Spleen (tissue), 11 donors: Measurements from ENCODE around the gene MACROD2. TPM values are rescaled to one million over a fixed set of nuclear protein-coding genes. Genes with fewer than 3 reads are reported as not detected.

Source experiments
- DNase-seq: peaks from one replicate; pipeline ENCODE4 v3.0.0-alpha.2; 2020
- H3K27ac ChIP-seq, 8 donors: fragments of 200-600 bp; sonication (generic) in 7 of 8; 1 replicate in 4 of 8; 2 replicates in 4 of 8; pipeline versions ENCODE4 v1.5.0 to v1.8.0; 2016 to 2021; ENCODE audit warnings: inconsistent platforms in 4 of 8, mild to moderate bottlenecking in 4 of 8, moderate library complexity in 1 of 8
- H3K27me3 ChIP-seq, 7 donors: fragments of 200-600 bp; sonication (generic) in 6 of 7; replicated peaks in 1 of 7; 1 replicate in 4 of 7; 2 replicates in 3 of 7; pipeline versions ENCODE4 v1.5.0 to v1.8.0; 2016 to 2021; ENCODE audit warnings: inconsistent platforms in 3 of 7, mild to moderate bottlenecking in 1 of 7
- H3K36me3 ChIP-seq, 6 donors: fragments of 200-600 bp; sonication (generic) in 5 of 6; 1 replicate in 4 of 6; 2 replicates in 2 of 6; pipeline versions ENCODE4 v1.5.0 to v1.8.0; 2016 to 2021; ENCODE audit warnings: inconsistent platforms in 2 of 6
- H3K4me1 ChIP-seq, 6 donors: fragments of 200-600 bp; sonication (generic) in 5 of 6; 1 replicate in 3 of 6; 2 replicates in 3 of 6; pipeline versions ENCODE4 v1.5.0 to v1.8.0; 2016 to 2021; ENCODE audit warnings: inconsistent platforms in 3 of 6
- H3K4me3 ChIP-seq, 8 donors: fragments of 200-600 bp; sonication (generic) in 7 of 8; 1 replicate in 4 of 8; 2 replicates in 4 of 8; pipeline versions ENCODE4 v1.5.0 to v1.8.0; 2016 to 2021; ENCODE audit warnings: inconsistent platforms in 4 of 8, mild to moderate bottlenecking in 4 of 8, moderate library complexity in 2 of 8
- H3K9me3 ChIP-seq, 8 donors: fragments of 200-600 bp; sonication (generic) in 7 of 8; 1 replicate in 4 of 8; 2 replicates in 4 of 8; pipeline versions ENCODE4 v1.5.0 to v1.8.0; 2016 to 2021; ENCODE audit warnings: inconsistent platforms in 4 of 8
- POLR2A ChIP-seq, 3 donors: fragments of 450-650 bp; IDR thresholded peaks; one replicate each; pipeline ENCODE4 v1.5.1; 2017; ENCODE audit warnings: antibody characterized with exemption in 3 of 3, mild to moderate bottlenecking in 1 of 3
- POLR2AphosphoS5 ChIP-seq, 3 donors: sonication (generic); formaldehyde crosslinking; IDR thresholded peaks; one replicate each; pipeline ENCODE4 v1.5.1; 2017; ENCODE audit warnings: antibody characterized with exemption in 3 of 3
- WGBS, 5 donors: extraction: QIAGEN DNeasy Blood & Tissue Kit in 3 of 5; methylation state at CpG; one replicate each; pipeline versions ENCODE4 v1.1.5 to v1.1.7; 2013 to 2018; 5-methylcytosine and 5-hydroxymethylcytosine counted together
- intact Hi-C: fragments of 100-400 bp; cut with DNase I; formaldehyde crosslinking; loops from one replicate; pipeline ENCODE4 v1.15.0; 2023; ENCODE audit warnings: low total_unique reads
- polyA plus RNA-seq, 3 donors: library from polyadenylated mRNA; stranded (reverse); fragments of 200-250 nt; gene quantifications; one replicate each; pipeline ENCODE4 v1.2.1, GENCODE V29; 2013
- total RNA-seq, 7 donors: library from RNA; depleted of rRNA in 3 of 7; stranded (reverse); fragments of >200 nt in 3 of 7; fragmentation: NEBNext Ultra II Directional in 4 of 7; extraction: Animal tissue kit (Norgen Biotek cat#: 25700) in 4 of 7; gene quantifications; one replicate each; pipeline versions ENCODE4 v1.1.0 to v1.2.1, GENCODE V29; 2016 to 2021
- TF ChIP-seq, protein P1 (sequence below), 11 experiments: fragments of 200-600 bp in 7 of 11; fragments of 450-650 bp in 4 of 11; sonication (generic) in 4 of 11; IDR thresholded peaks in 8 of 11; conservative IDR thresholded peaks in 3 of 11; 1 replicate in 7 of 11; 2 replicates in 4 of 11; pipeline versions ENCODE4 v1.4.0 to v1.8.0; 2016 to 2021; ENCODE audit warnings: antibody characterized with exemption in 11 of 11, inconsistent platforms in 4 of 11, mild to moderate bottlenecking in 1 of 11
- donor health status: healthy with polysubstance abuse.
- donor health status: DM: no; HTN: no; CAD: no; lungs with moderate emphysema.
- donor health status: DM: no; HTN: no; CAD: no.
- donor health status: Bipolar disorder and iron deficiency.
- donor health status: healthy.
- donor health status: DM: no; HTN: no; CAD: no.
- donor health status: DM: yes; HTN: yes; CAD: no.

The MACROD2 gene
- total and polyA plus RNA-seq, 10 donors, result 1.5 to 4.7 (median 3.4) TPM

- no peak overlapping the region for H3K27ac ChIP-seq
- 19 to 30% (median 21%) methylated on average over 6 of the region's 6 CpGs for WGBS, 5 donors
- no peak for DNase-seq
- H3K4me1 ChIP-seq, result peaks cover 0 to 13% (median 0%) of the 10 kb centered on the region in 6 donors
- no peaks in the 10 kb centered on the region for H3K36me3 ChIP-seq
- intact Hi-C loops, result no loop called here
- H3K4me3 ChIP-seq, result no peak overlapping the region
- no peak for TF ChIP-seq POLR2A (IDR thresholded peaks at IDR 0.05)
- TF ChIP-seq, protein P1, sequence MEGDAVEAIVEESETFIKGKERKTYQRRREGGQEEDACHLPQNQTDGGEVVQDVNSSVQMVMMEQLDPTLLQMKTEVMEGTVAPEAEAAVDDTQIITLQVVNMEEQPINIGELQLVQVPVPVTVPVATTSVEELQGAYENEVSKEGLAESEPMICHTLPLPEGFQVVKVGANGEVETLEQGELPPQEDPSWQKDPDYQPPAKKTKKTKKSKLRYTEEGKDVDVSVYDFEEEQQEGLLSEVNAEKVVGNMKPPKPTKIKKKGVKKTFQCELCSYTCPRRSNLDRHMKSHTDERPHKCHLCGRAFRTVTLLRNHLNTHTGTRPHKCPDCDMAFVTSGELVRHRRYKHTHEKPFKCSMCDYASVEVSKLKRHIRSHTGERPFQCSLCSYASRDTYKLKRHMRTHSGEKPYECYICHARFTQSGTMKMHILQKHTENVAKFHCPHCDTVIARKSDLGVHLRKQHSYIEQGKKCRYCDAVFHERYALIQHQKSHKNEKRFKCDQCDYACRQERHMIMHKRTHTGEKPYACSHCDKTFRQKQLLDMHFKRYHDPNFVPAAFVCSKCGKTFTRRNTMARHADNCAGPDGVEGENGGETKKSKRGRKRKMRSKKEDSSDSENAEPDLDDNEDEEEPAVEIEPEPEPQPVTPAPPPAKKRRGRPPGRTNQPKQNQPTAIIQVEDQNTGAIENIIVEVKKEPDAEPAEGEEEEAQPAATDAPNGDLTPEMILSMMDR (IDR thresholded peaks at IDR 0.05 in 8 of 11, conservative IDR thresholded peaks at IDR 0.05 in 3 of 11), result no peak
- no peak for TF ChIP-seq POLR2AphosphoS5 (IDR thresholded peaks at IDR 0.05)
- no peaks in the 10 kb centered on the region for H3K27me3 ChIP-seq
- H3K9me3 ChIP-seq, result no peaks in the 10 kb centered on the region
Observed at GRCh38 chr20:15895560-15896084, 1900.3 kb downstream of the MACROD2 start.

- no peak overlapping the region for H3K27ac ChIP-seq
- no peaks in the 10 kb centered on the region for H3K36me3 ChIP-seq
- no peaks in the 10 kb centered on the region for H3K9me3 ChIP-seq
- no peak for DNase-seq
- 84 to 92% (median 87%) methylated on average over 4 of the region's 4 CpGs for WGBS, 5 donors
- TF ChIP-seq POLR2A (IDR thresholded peaks at IDR 0.05) (no peak), POLR2AphosphoS5 (IDR thresholded peaks at IDR 0.05) (no peak)
- TF ChIP-seq, protein P1 (IDR thresholded peaks at IDR 0.05 in 8 of 11, conservative IDR thresholded peaks at IDR 0.05 in 3 of 11), result no peak
- peaks cover 0 to 13% (median 0%) of the 10 kb centered on the region in 6 donors for H3K4me1 ChIP-seq
- intact Hi-C loops, result no loop called here
- no peak overlapping the region for H3K4me3 ChIP-seq
- no peaks in the 10 kb centered on the region for H3K27me3 ChIP-seq
Observed at GRCh38 chr20:15899967-15900366, 1904.7 kb downstream of the MACROD2 start.

- Histone ChIP-seq H3K36me3 (no peaks in the 10 kb centered on the region), H3K4me1 (peaks cover 0 to 10% (median 0%) of the 10 kb centered on the region in 6 donors), H3K9me3 (no peaks in the 10 kb centered on the region), H3K4me3 (no peak overlapping the region), H3K27me3 (no peaks in the 10 kb centered on the region), H3K27ac (no peak overlapping the region)
- TF ChIP-seq POLR2AphosphoS5 (IDR thresholded peaks at IDR 0.05) (no peak), POLR2A (IDR thresholded peaks at IDR 0.05) (no peak)
- TF ChIP-seq, protein P1 (IDR thresholded peaks at IDR 0.05 in 8 of 11, conservative IDR thresholded peaks at IDR 0.05 in 3 of 11), result no peak
- WGBS, 5 donors, result 53 to 95% (median 88%) methylated on average over 1 of the region's 1 CpG
- intact Hi-C loops, result no loop called here
- no peak for DNase-seq
Observed at GRCh38 chr20:15900443-15900842, 1905.1 kb downstream of the MACROD2 start.

- no peak for DNase-seq
- 81 to 89% (median 85%) methylated on average over 9 of the region's 9 CpGs for WGBS, 5 donors
- intact Hi-C loops, result no loop called here
- no peaks in the 10 kb centered on the region for H3K27me3 ChIP-seq
- H3K4me3 ChIP-seq, result no peak overlapping the region
- H3K27ac ChIP-seq, result no peak overlapping the region
- H3K4me1 ChIP-seq, result no peaks in the 10 kb centered on the region
- H3K9me3 ChIP-seq, result no peaks in the 10 kb centered on the region
- H3K36me3 ChIP-seq, result no peaks in the 10 kb centered on the region
- TF ChIP-seq POLR2A (IDR thresholded peaks at IDR 0.05), result no peak
- TF ChIP-seq POLR2AphosphoS5 (IDR thresholded peaks at IDR 0.05), result no peak
- TF ChIP-seq, protein P1 (IDR thresholded peaks at IDR 0.05 in 8 of 11, conservative IDR thresholded peaks at IDR 0.05 in 3 of 11), result no peak
Observed at GRCh38 chr20:15902493-15902892, 1907.2 kb downstream of the MACROD2 start.
